GM18508 (cell line): ENCODE measurements around the gene NPFFR2.
"Not testable (repeated sequence)": the region's sequence is repeated elsewhere in the genome, so short reads cannot be mapped to it uniquely, and the experiment has no call there.

Experiments
- ATAC-seq: cut with Tn5 transposase; IDR thresholded peaks from one replicate; pipeline ENCODE4 v1.9.1; 2021; ENCODE audit warnings: moderate number of reproducible peaks; ENCODE audit not compliant: insufficient read depth, unreplicated experiment

The NPFFR2 gene

GRCh38 chr4:72110886-72111285 lies 79.1 kb downstream of the NPFFR2 start:
- no peak for ATAC-seq

GRCh38 chr4:72111863-72112262 lies 80.1 kb downstream of the NPFFR2 start:
- no peak for ATAC-seq

- ATAC-seq = peak; percentile 91
Observed at GRCh38 chr4:72112514-72113156, 80.8 kb downstream of the NPFFR2 start.

- ATAC-seq = peak; percentile 97
Observed at GRCh38 chr4:72118017-72118416, 86.2 kb downstream of the NPFFR2 start.

- no peak for ATAC-seq
Observed at GRCh38 chr4:72119946-72120345, 88.1 kb downstream of the NPFFR2 start.

- no peak for ATAC-seq
Observed at GRCh38 chr4:72128741-72129140, 96.9 kb downstream of the NPFFR2 start.

GRCh38 chr4:72136429-72136828 lies 104.6 kb downstream of the NPFFR2 start:
- ATAC-seq = no peak

- ATAC-seq = not testable (repeated sequence)
Observed at GRCh38 chr4:72139997-72140396, 108.2 kb downstream of the NPFFR2 start.

- no peak for ATAC-seq
Observed at GRCh38 chr4:72144241-72144640, 112.4 kb downstream of the NPFFR2 start.

GRCh38 chr4:72152731-72153130 lies 120.9 kb downstream of the NPFFR2 start:
- ATAC-seq = no peak

GRCh38 chr4:72153634-72154033 lies 121.8 kb downstream of the NPFFR2 start:
- ATAC-seq = not testable (repeated sequence)

GRCh38 chr4:72169285-72169684 lies 137.5 kb downstream of the NPFFR2 start:
- ATAC-seq = not testable (repeated sequence)

GRCh38 chr4:72169861-72170260 lies 138.1 kb downstream of the NPFFR2 start:
- ATAC-seq = no peak

- no peak for ATAC-seq
Observed at GRCh38 chr4:72171761-72172160, 140.0 kb downstream of the NPFFR2 start.

- ATAC-seq = no peak
Observed at GRCh38 chr4:72179342-72179741, 147.5 kb downstream of the NPFFR2 start.

GRCh38 chr4:72186714-72187113 lies 154.9 kb downstream of the NPFFR2 start:
- ATAC-seq = peak; percentile 96

GRCh38 chr4:72194046-72194445 lies 162.2 kb downstream of the NPFFR2 start:
- ATAC-seq = no peak

- no peak for ATAC-seq
Observed at GRCh38 chr4:72194453-72194852, 162.7 kb downstream of the NPFFR2 start.
